K562 (cell line): ENCODE measurements around the gene VPS33B. TPM values are rescaled to one million over a fixed set of nuclear protein-coding genes. Genes with fewer than 3 reads are reported as not detected.

Source experiments
- AFF4 ChIP-seq: sonication (generic); formaldehyde crosslinking; IDR thresholded peaks from 2 replicates; pipeline ENCODE4 v1.8.0; 2023; ENCODE audit warnings: mild to moderate bottlenecking, missing genetic modification reagents
- CAMTA2 ChIP-seq: fragments of 250-450 bp; sonication (Bioruptor Pico); conservative IDR thresholded peaks from 2 replicates; pipeline ENCODE4 v1.5.1; 2022
- CHCHD3 ChIP-seq: fragments of 250-450 bp; sonication (Bioruptor Pico); IDR thresholded peaks from 2 replicates; pipeline ENCODE4 v2.1.2; 2022; ENCODE audit warnings: mild to moderate bottlenecking
- EP400 ChIP-seq: fragments of 450-650 bp; IDR thresholded peaks from 2 replicates; pipeline ENCODE4 v1.6.1; 2017; ENCODE audit warnings: antibody characterized with exemption, mild to moderate bottlenecking, moderate library complexity
- HOMEZ ChIP-seq: fragments of 250-450 bp; sonication (Bioruptor Pico); IDR thresholded peaks from 2 replicates; pipeline ENCODE4 v1.4.0; 2020; ENCODE audit warnings: mild to moderate bottlenecking, moderate library complexity
- KDM1A ChIP-seq, 2 experiments: fragments of 450-650 bp; IDR thresholded peaks; 2 replicates each; pipeline ENCODE4 v1.6.1; 2016; ENCODE audit warnings: mild to moderate bottlenecking in 2 of 2
- MAX ChIP-seq: sonication (generic); formaldehyde crosslinking; IDR thresholded peaks from 2 replicates; pipeline ENCODE4 v1.9.0; 2022; ENCODE audit warnings: mild to moderate bottlenecking, missing genetic modification reagents
- MEIS2 ChIP-seq: fragments of 450-650 bp; IDR thresholded peaks from 2 replicates; pipeline ENCODE4 v1.6.1; 2014; ENCODE audit warnings: mild to moderate bottlenecking; ENCODE audit not compliant: partially characterized antibody
- MTF1 ChIP-seq: fragments of 250-450 bp; sonication (Bioruptor Pico); IDR thresholded peaks from 2 replicates; pipeline ENCODE4 v1.9.0; 2021; ENCODE audit warnings: moderate library complexity, mild to moderate bottlenecking, inconsistent platforms, borderline replicate concordance
- RAD51 ChIP-seq: fragments of 450-650 bp; IDR thresholded peaks from 2 replicates; pipeline ENCODE4 v1.7.1; 2016; ENCODE audit warnings: low read depth, mild to moderate bottlenecking, borderline replicate concordance
- RFX7 ChIP-seq: fragments of 250-450 bp; sonication (Bioruptor Pico); IDR thresholded peaks from 2 replicates; pipeline ENCODE4 v1.5.1; 2021; ENCODE audit warnings: mild to moderate bottlenecking
- SAFB ChIP-seq: fragments of 200-400 bp; formaldehyde crosslinking; IDR thresholded peaks from 2 replicates; pipeline ENCODE4 v1.6.1; 2017; ENCODE audit warnings: low read depth, low read length, borderline replicate concordance
- TFAM ChIP-seq: fragments of 250-450 bp; sonication (Bioruptor Pico); conservative IDR thresholded peaks from 2 replicates; pipeline ENCODE4 v1.5.0; 2021; ENCODE audit warnings: mild to moderate bottlenecking, moderate library complexity
- VEZF1 ChIP-seq: fragments of 200-800 bp; sonication (Bioruptor generic); IDR thresholded peaks from 2 replicates; pipeline ENCODE4 v1.6.1; 2017; ENCODE audit warnings: missing genetic modification characterization, missing compliant biosample characterization
- ZBTB1 ChIP-seq: sonication (generic); formaldehyde crosslinking; IDR thresholded peaks from 2 replicates; pipeline ENCODE4 v1.8.1; 2023; ENCODE audit warnings: missing genetic modification reagents, low read depth, mild to moderate bottlenecking, borderline replicate concordance
- ZBTB17 ChIP-seq: fragments of 450-650 bp; formaldehyde crosslinking; IDR thresholded peaks from 2 replicates; pipeline ENCODE4 v1.4.0; 2020; ENCODE audit warnings: mild to moderate bottlenecking
- ZBTB34 ChIP-seq: fragments of 250-450 bp; sonication (Bioruptor Pico); IDR thresholded peaks from 2 replicates; pipeline ENCODE4 v1.8.0; 2021; ENCODE audit warnings: mild to moderate bottlenecking, moderate library complexity
- ZNF668 ChIP-seq: fragments of 250-450 bp; sonication (Bioruptor Pico); IDR thresholded peaks from 2 replicates; pipeline ENCODE4 v1.8.0; 2022; ENCODE audit warnings: mild to moderate bottlenecking, inconsistent platforms
- ZNF695 ChIP-seq: fragments of 450-650 bp; formaldehyde crosslinking; IDR thresholded peaks from 2 replicates; pipeline ENCODE4 v1.4.0; 2020; ENCODE audit warnings: mild to moderate bottlenecking, moderate library complexity
- polyA plus RNA-seq, 8 experiments: library from polyadenylated mRNA; depleted of rRNA in 4 of 8; stranded (reverse) in 5 of 8; unstranded in 3 of 8; fragments of >200 nt; fragmentation: Nextera tagmentation in 2 of 8; fragmentation: Illumina TruSeq in 1 of 8; extraction: Ambion mirVana in 2 of 8; extraction: Trizol in 1 of 8; gene quantifications; 2 replicates each; pipeline versions ENCODE4 v1.2.1 to v1.2.3, GENCODE V29; 2011 to 2014; ENCODE audit warnings: inconsistent platforms in 1 of 8, missing spikeins in 1 of 8
- total RNA-seq, 7 experiments: library from RNA; depleted of rRNA in 6 of 7; stranded (reverse); fragments of >200 nt in 6 of 7; fragmentation: Illumina TruSeq in 2 of 7; extraction: Trizol in 2 of 7; gene quantifications; 2 replicates each; pipeline versions ENCODE4 v1.2.1 to v1.2.3, GENCODE V29; 2011 to 2021; ENCODE audit warnings: low replicate concordance in 1 of 7

The VPS33B gene
- total and polyA plus RNA-seq, 9 of the 15 experiments (the other 6 are each of a cell fraction or from before 2014, with no cell fraction given): 9.4 to 25.5 (median 14.8) TPM

GRCh38 chr15:90954712-90955623 lies 67.4 kb downstream of the VPS33B start, which contains the start of gene RCCD1 (continued):
- peak; percentile 80; the same call in 1 of the 2 replicates for TF ChIP-seq VEZF1
- no peak; the same call in 1 of the 2 replicates for TF ChIP-seq CAMTA2 (CRISPR knock-in tag)
- TF ChIP-seq EP400: peak; percentile 99
- peak; percentile 98 for TF ChIP-seq AFF4 (CRISPR knock-in tag)
- peak; percentile 97 for TF ChIP-seq RAD51
- no peak for TF ChIP-seq HOMEZ
- no peak for TF ChIP-seq SAFB
- TF ChIP-seq RFX7 (CRISPR knock-in tag): no peak
- TF ChIP-seq ZBTB17 (CRISPR knock-in tag): peak; percentile 88
- TF ChIP-seq CHCHD3 (CRISPR knock-in tag): no peak
- TF ChIP-seq ZNF668 (CRISPR knock-in tag): no peak
- no peak for TF ChIP-seq ZNF695 (CRISPR knock-in tag)
- no peak for TF ChIP-seq MTF1
- TF ChIP-seq ZBTB34 (CRISPR knock-in tag): no peak
- peak; percentile 37 to 80; a peak in 3 of 4 replicates for TF ChIP-seq KDM1A (IDR thresholded peaks at IDR 0.05)
- TF ChIP-seq TFAM (CRISPR knock-in tag): no peak
- TF ChIP-seq MEIS2: no peak
- TF ChIP-seq ZBTB1 (CRISPR knock-in tag): no peak; the same call in 1 of the 2 replicates
- TF ChIP-seq MAX: peak; percentile 88
